WTC11 (cell line): ENCODE data around the gene UFC1. TPM values are rescaled to one million over a fixed set of nuclear protein-coding genes. Genes with fewer than 3 reads are reported as not detected.

Experiments used
- ARID4B ChIP-seq: sonication (generic); formaldehyde crosslinking; IDR thresholded peaks from 2 replicates; pipeline ENCODE4 v1.8.0; 2023; ENCODE audit warnings: missing genetic modification reagents, mild to moderate bottlenecking, borderline replicate concordance
- CBFB ChIP-seq: sonication (generic); formaldehyde crosslinking; IDR thresholded peaks from 2 replicates; pipeline ENCODE4 v1.8.1; 2022; ENCODE audit warnings: mild to moderate bottlenecking, low read depth, missing genetic modification reagents
- EMX1 ChIP-seq: fragments of 250-450 bp; sonication (Bioruptor Pico); IDR thresholded peaks from 2 replicates; pipeline ENCODE4 v1.8.0; 2021; ENCODE audit warnings: mild to moderate bottlenecking
- FOXJ3 ChIP-seq: sonication (generic); formaldehyde crosslinking; IDR thresholded peaks from 2 replicates; pipeline ENCODE4 v1.9.0; 2021; ENCODE audit warnings: missing genetic modification reagents, mild to moderate bottlenecking, borderline replicate concordance
- FOXK1 ChIP-seq: sonication (generic); formaldehyde crosslinking; IDR thresholded peaks from 2 replicates; pipeline ENCODE4 v1.8.0; 2022; ENCODE audit warnings: mild to moderate bottlenecking, moderate library complexity, missing genetic modification reagents
- FOXP4 ChIP-seq: sonication (generic); formaldehyde crosslinking; IDR thresholded peaks from 2 replicates; pipeline ENCODE4 v1.8.0; 2022; ENCODE audit warnings: mild to moderate bottlenecking, missing genetic modification reagents
- GRHL2 ChIP-seq: fragments of 250-450 bp; sonication (Bioruptor Pico); IDR thresholded peaks from 2 replicates; pipeline ENCODE4 v1.8.0; 2022; ENCODE audit warnings: mild to moderate bottlenecking, moderate library complexity; ENCODE audit not compliant: insufficient replicate concordance, severe bottlenecking
- HMGA2 ChIP-seq: fragments of 250-450 bp; sonication (Bioruptor Pico); IDR thresholded peaks from 2 replicates; pipeline ENCODE4 v1.4.0; 2021; ENCODE audit warnings: mild to moderate bottlenecking, moderate library complexity
- IRF2 ChIP-seq: sonication (generic); formaldehyde crosslinking; IDR thresholded peaks from 2 replicates; pipeline ENCODE4 v1.8.0; 2022; ENCODE audit warnings: low read depth, missing genetic modification reagents, borderline replicate concordance
- JUN ChIP-seq: sonication (generic); formaldehyde crosslinking; IDR thresholded peaks from 2 replicates; pipeline ENCODE4 v1.8.0; 2023; ENCODE audit warnings: mild to moderate bottlenecking, missing genetic modification reagents
- KAT7 ChIP-seq: sonication (generic); formaldehyde crosslinking; IDR thresholded peaks from 2 replicates; pipeline ENCODE4 v1.8.1; 2023; ENCODE audit warnings: missing genetic modification reagents, mild to moderate bottlenecking, borderline replicate concordance
- MAX ChIP-seq: sonication (generic); formaldehyde crosslinking; IDR thresholded peaks from 2 replicates; pipeline ENCODE4 v1.8.0; 2022; ENCODE audit warnings: mild to moderate bottlenecking, missing genetic modification reagents
- NR2C2 ChIP-seq: sonication (generic); formaldehyde crosslinking; IDR thresholded peaks from 2 replicates; pipeline ENCODE4 v1.8.0; 2022; ENCODE audit warnings: mild to moderate bottlenecking, missing genetic modification reagents
- PREB ChIP-seq: sonication (generic); formaldehyde crosslinking; IDR thresholded peaks from 2 replicates; pipeline ENCODE4 v1.8.1; 2022; ENCODE audit warnings: mild to moderate bottlenecking, missing genetic modification reagents, moderate library complexity, borderline replicate concordance
- SMAD4 ChIP-seq: sonication (generic); formaldehyde crosslinking; IDR thresholded peaks from 2 replicates; pipeline ENCODE4 v1.8.0; 2022; ENCODE audit warnings: mild to moderate bottlenecking, missing genetic modification reagents
- TEAD4 ChIP-seq: sonication (generic); formaldehyde crosslinking; IDR thresholded peaks from 2 replicates; pipeline ENCODE4 v1.8.0; 2022; ENCODE audit warnings: mild to moderate bottlenecking, missing genetic modification reagents
- USF1 ChIP-seq: sonication (generic); formaldehyde crosslinking; IDR thresholded peaks from 2 replicates; pipeline ENCODE4 v1.8.0; 2022; ENCODE audit warnings: mild to moderate bottlenecking, missing genetic modification reagents
- ZBTB43 ChIP-seq: sonication (generic); formaldehyde crosslinking; IDR thresholded peaks from 2 replicates; pipeline ENCODE4 v1.8.1; 2023; ENCODE audit warnings: mild to moderate bottlenecking, missing genetic modification reagents
- ZNF121 ChIP-seq: sonication (generic); formaldehyde crosslinking; IDR thresholded peaks from 2 replicates; pipeline ENCODE4 v1.8.0; 2023; ENCODE audit warnings: missing genetic modification reagents
- ZNF317 ChIP-seq: sonication (generic); formaldehyde crosslinking; IDR thresholded peaks from 2 replicates; pipeline ENCODE4 v1.8.1; 2023; ENCODE audit warnings: low read depth, mild to moderate bottlenecking, moderate library complexity, missing genetic modification reagents, borderline replicate concordance
- ZNF425 ChIP-seq: fragments of 250-450 bp; sonication (Bioruptor Pico); conservative IDR thresholded peaks from 2 replicates; pipeline ENCODE4 v1.9.0; 2021; ENCODE audit warnings: mild to moderate bottlenecking
- total RNA-seq: library from RNA; stranded (reverse); gene quantifications from 3 replicates; pipeline ENCODE4 v1.2.3, GENCODE V29; 2021
- TF ChIP-seq, protein P1 (sequence below): sonication (generic); formaldehyde crosslinking; IDR thresholded peaks from 2 replicates; pipeline ENCODE4 v1.8.1; 2023; ENCODE audit warnings: mild to moderate bottlenecking, missing genetic modification reagents

The UFC1 gene
- total RNA-seq, 1 experiment from 2014 or later: 56.2 TPM

- TF ChIP-seq ZNF425 (CRISPR knock-in tag): no peak
- TF ChIP-seq CBFB: no peak
- TF ChIP-seq FOXK1 (CRISPR knock-in tag): 0 out of 2 replicates have a peak, but pooled peaks have one; percentile 68
- TF ChIP-seq ZNF317: no peak
- no peak for TF ChIP-seq ZNF121
- no peak for TF ChIP-seq TEAD4 (CRISPR knock-in tag)
- TF ChIP-seq EMX1 (CRISPR knock-in tag): no peak
- TF ChIP-seq, protein P1, sequence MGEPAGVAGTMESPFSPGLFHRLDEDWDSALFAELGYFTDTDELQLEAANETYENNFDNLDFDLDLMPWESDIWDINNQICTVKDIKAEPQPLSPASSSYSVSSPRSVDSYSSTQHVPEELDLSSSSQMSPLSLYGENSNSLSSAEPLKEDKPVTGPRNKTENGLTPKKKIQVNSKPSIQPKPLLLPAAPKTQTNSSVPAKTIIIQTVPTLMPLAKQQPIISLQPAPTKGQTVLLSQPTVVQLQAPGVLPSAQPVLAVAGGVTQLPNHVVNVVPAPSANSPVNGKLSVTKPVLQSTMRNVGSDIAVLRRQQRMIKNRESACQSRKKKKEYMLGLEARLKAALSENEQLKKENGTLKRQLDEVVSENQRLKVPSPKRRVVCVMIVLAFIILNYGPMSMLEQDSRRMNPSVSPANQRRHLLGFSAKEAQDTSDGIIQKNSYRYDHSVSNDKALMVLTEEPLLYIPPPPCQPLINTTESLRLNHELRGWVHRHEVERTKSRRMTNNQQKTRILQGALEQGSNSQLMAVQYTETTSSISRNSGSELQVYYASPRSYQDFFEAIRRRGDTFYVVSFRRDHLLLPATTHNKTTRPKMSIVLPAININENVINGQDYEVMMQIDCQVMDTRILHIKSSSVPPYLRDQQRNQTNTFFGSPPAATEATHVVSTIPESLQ (CRISPR knock-in tag): no peak
- TF ChIP-seq NR2C2 (CRISPR knock-in tag): no peak
- no peak; the same call in 1 of the 2 replicates for TF ChIP-seq ARID4B (CRISPR knock-in tag)
- TF ChIP-seq FOXJ3 (CRISPR knock-in tag): no peak
- no peak for TF ChIP-seq ZBTB43 (CRISPR knock-in tag)
- TF ChIP-seq KAT7: no peak
- TF ChIP-seq SMAD4: no peak
- TF ChIP-seq FOXP4: no peak; the same call in 1 of the 2 replicates
- TF ChIP-seq PREB (CRISPR knock-in tag): no peak
- TF ChIP-seq JUN: no peak
- TF ChIP-seq IRF2 (CRISPR knock-in tag): no peak; the same call in 1 of the 2 replicates
- no peak for TF ChIP-seq HMGA2 (CRISPR knock-in tag)
- no peak for TF ChIP-seq USF1 (CRISPR knock-in tag)
- 0 out of 2 replicates have a peak, but pooled peaks have one; percentile 44 for TF ChIP-seq MAX (CRISPR knock-in tag)
- no peak for TF ChIP-seq GRHL2 (CRISPR knock-in tag)
These were observed 22.0 kb upstream of the UFC1 start (continued) for GRCh38 chr1:161131523-161132409.
